GM21390 (cell line): ENCODE data around the gene LSS.
"Not testable (repeated sequence)": the region's sequence is repeated elsewhere in the genome, so short reads cannot be mapped to it uniquely, and the experiment has no call there.

ENCODE experiments used
- ATAC-seq: cut with Tn5 transposase; IDR thresholded peaks from one replicate; pipeline ENCODE4 v1.9.1; 2021; ENCODE audit not compliant: unreplicated experiment

The LSS gene

GRCh38 chr21:46171996-46172862 lies 56.3 kb downstream of the LSS start:
- no peak for ATAC-seq

- ATAC-seq = no peak
Measured at GRCh38 chr21:46171585-46171984, 57.0 kb downstream of the LSS start.

DNA sequence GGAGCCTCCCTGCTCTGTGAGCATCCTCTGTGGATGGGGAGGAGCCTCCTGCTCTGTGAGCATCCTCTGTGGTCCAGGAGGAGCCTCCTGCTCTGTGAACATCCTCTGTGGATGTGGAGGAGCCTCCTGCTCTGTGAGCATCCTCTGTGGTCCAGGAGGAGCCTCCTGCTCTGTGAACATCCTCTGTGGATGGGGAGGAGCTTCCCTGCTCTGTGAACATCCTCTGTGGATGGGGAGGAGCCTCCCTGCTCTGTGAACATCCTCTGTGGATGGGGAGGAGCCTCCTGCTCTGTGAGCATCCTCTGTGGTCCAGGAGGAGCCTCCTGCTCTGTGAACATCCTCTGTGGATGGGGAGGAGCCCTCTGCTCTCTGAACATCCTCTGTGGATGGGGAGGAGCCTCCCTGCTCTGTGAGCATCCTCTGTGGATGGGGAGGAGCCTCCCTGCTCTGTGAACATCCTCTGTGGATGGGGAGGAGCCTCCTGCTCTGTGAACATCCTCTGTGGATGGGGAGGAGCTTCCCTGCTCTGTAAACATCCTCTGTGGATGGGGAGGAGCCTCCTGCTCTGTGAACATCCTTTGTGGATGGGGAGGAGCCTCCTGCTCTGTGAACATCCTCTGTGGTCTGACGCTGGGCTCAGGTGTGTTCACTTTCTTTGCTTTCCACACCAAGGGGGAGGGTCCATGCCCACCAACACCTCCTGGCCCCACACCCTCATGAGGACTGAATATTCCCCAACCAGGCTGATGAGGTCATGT lies 58.0 kb downstream of the LSS start:
- not testable (repeated sequence) for ATAC-seq

DNA sequence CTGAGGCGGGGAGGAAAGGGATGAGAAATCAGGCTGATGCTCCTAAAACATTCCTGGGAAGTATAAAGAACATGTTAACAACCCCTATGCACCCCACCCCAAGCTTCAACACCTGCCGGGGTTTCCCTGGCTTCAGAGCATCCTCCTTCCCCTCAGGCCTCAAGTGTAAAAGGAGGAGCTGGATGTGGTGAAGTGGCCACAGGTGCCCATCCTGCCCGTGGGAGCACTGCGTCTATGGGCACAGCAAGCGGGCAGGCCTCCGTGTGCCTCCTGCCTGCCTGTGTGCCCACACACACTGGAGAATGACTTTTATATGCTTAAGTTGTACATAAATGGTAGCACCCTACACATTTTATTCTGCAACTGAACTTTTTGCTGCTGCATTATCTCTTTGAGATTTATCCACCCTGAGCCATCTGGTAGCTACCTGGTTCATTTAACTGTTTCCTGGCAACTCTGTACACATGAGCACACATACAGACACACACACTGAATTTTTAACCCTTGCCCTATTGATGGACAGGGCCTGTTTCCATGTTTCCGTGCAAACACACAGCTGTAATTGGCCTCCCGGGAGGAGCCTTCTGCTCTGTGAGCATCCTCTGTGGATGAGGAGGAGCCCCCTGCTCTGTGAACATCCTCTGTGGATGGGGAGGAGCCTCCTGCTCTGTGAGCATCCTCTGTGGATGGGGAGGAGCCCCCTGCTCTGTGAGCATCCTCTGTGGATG lies 59.8 kb downstream of the LSS start:
- ATAC-seq = no peak

DNA sequence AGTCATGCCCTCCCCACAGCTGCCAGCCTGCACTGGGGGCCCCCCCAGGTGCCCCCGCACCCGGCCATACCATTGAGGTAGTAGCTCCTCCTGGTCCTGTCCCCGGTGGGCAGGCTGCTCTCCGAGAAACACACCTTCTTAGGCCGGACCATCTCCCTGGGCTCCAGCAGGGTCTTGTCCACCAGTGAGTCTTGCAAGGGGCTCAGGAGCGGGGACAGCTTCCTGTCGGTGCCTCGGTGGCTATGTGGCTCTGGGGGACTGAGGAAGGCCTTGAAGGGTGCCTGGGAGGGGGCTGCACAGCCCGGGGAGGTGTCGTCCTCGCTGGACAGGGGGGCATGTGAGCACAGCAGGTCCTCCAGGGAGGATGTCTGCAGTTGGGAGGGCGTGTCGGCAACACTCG lies 60.3 kb downstream of the LSS start:
- ATAC-seq = no peak

GRCh38 chr21:46165098-46165497 lies 63.5 kb downstream of the LSS start:
- ATAC-seq = no peak

DNA sequence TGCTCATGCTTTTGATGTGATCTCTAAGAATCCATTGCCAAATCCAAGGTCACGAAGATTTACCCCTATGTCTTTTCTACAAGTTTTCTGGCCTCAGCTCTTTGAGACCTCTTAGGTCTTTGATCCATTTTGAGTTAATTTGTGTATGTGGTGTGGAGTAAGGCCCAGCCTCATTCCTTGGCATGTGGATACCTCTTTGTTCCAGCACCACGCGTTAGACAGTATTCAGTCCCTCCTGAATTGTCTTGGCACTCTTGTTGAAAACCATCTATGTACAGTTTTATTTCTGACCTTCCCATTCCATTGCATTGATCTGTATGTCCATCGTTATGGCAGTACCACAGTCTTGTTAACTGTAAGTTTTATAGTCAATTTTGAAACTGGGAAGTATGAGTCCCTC lies 65.2 kb downstream of the LSS start:
- no peak for ATAC-seq

GRCh38 chr21:46161633-46162592 lies 66.7 kb downstream of the LSS start:
- no peak for ATAC-seq

DNA sequence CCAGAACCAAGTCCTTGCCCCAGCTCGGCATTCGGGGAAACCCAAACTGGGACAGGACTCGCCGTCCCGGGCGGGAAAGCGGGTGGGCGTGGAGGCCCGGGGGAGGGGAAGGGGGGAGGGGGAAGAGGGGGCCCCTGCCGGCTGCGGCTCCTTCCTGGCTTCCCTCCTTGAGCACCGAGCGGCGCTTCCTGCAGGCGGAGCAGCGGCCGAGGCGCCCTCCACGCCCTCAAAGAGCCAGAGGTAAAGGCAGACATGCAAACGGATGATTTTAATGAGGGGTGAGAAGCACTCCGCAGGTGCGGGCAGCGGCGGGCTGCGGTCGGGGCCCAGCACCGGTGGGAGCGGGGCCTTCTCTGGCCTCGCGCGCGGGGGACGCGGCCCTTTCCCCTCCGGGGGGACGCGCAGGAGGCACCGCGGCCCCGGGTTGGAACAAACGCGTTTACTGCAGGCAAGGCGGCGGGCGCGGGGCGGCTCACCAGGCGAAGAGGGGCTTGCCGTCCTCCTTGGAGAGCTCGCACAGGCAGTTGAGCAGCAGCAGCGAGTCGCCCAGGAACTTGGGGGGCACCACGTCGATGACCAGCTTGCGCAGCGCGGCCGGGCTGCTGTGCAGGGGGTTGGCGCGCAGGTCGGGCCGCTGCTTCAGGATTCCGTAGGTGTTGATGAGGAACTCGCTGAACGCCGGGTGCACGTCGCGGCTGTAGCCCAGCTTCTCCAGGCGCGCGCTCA lies 67.5 kb downstream of the LSS start:
- no peak for ATAC-seq

GRCh38 chr21:46160657-46160906 lies 68.0 kb downstream of the LSS start:
- no peak for ATAC-seq

- ATAC-seq = no peak
Measured at GRCh38 chr21:46159841-46160656, 68.5 kb downstream of the LSS start.

- ATAC-seq = no peak
Measured at GRCh38 chr21:46159390-46159789, 69.2 kb downstream of the LSS start.

GRCh38 chr21:46158666-46159300 lies 69.8 kb downstream of the LSS start:
- ATAC-seq = no peak

GRCh38 chr21:46157987-46158451 lies 70.6 kb downstream of the LSS start:
- no peak for ATAC-seq

DNA sequence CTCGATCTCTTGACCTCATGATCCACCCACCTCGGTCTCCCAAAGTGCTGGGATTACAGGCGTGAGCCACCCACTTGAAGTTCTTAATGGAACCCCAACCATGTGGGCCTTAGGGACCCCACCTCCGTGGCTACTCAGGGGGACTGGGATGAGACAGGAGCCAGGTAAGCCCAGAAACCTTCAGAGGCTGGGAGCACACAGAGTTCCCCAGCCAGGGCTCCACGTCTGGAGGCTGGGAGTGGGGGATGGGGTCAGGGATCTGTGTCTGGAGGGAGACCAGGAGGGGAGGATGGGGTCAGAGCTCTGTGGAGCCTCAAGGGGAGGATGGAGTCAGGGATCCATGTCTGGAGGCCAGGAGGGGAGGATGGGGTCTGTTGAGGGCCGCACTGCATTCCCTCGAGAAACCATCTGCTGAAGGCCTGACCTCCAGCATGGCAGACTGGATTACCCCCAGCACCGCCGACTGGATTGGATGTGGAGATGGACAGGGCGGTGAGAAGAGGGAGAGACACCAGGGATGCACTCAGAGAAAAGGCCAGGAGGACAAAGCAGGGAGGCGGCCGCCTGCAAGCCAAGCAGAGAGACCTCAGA lies 71.1 kb downstream of the LSS start:
- ATAC-seq = no peak

- ATAC-seq = no peak
Measured at GRCh38 chr21:46156678-46157077, 71.9 kb downstream of the LSS start.

GRCh38 chr21:46156378-46156645 lies 72.3 kb downstream of the LSS start:
- no peak for ATAC-seq

GRCh38 chr21:46155514-46156377 lies 72.8 kb downstream of the LSS start, which contains the start of gene FTCD:
TSS of gene FTCD (minus strand) at chr21:46155579. CDS start at chr21:46155523, 56 bp downstream.
- no peak for ATAC-seq
